Stimulated activated CD4-positive, alpha-beta T cell treated with anti-CD3 and anti-CD28 coated beads, Interleukin-4, amount 100 ng/mL, for 48 hours (primary cell): Measurements from ENCODE around the gene BZW1.

Experiments used
- DNase-seq, 2 donors: peaks; one replicate each; pipeline ENCODE4 v3.0.0-alpha.2; 2020; ENCODE audit warnings: low read depth in 2 of 2

BZW1 gene

DNA sequence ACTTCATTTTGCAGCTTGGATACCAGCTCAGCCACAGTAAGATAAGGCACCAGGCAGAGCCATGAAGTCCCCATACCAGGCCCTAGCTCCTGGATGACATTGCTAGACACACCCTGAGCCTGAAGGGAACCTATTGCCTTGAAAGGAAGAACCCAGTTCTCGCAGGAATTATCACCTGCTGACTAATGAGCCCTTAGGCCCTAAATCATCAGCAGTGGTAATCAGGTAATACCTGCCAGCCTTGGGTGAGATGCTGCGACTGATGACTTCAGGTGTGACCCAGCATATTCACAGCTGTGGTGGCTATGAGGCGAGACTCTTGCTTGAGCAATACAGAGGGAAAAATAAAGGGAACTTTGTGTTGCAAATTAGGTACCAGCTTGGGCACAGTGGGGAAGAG is 27.8 kb downstream of the BZW1 start:
- DNase-seq, result no peak

DNA sequence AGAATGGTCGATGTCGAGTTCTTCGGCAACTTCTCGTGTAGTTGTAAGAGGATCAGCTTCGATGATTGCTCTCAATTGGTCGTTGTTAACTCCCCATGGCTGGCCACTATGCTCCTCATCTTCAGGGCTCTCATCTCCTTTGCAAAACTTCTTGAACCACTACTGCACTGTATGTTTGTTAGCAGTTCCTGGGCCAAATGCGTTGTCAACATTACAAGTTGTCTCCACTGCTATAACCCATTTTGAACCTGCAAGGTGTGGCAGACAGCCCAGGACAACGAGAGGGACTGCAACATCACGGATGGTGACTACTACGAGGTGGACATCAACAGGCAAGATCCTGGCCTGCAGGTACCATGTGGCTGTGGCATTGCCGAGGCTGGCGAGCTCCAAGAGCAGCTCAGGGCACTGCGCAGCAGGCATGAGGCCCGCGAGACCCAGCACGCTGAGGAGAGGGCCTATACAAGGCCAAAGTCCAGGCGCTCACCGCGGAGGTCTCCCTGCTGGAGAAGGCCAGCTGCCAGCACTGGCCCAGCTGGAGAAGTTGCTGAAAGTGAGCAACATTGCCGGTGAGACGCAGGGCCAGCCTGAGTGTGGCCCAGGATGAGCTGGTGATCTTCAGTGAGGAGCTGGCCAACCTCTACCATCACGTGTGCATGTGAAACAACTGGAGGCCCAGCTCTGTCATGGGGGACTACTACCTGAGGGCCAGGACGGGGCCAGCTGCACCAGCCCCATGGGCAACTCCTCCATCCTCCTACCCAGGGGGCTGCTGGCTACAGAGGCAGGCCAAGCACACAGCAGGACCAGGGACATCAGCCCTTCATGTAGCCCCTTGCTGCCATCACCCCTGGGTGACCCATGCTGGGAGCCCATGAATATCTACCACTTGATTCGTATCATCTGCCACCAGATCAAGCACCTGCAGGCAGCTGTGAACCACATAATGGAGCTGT is 32.6 kb downstream of the BZW1 start:
- no peak for DNase-seq

DNA sequence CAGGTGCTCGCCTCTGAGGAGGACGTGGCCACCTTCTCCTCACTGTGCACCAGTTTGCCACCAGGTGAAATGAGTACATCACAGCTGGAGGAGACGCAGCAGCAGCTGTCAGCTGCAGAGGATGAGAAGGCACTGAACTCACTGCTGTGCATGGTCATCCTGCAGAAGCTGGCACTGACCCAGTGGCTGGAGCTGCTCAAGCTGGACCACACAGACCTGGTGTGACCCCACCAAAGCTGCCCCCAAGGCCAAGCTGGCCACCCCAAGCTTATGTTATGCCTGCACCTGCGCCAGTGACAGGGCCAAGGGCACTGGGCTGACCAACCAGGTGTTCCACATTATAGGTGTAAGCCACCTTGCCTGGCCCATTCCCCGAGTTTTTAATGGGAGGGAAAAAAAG is 33.5 kb downstream of the BZW1 start:
- no peak for DNase-seq

DNA sequence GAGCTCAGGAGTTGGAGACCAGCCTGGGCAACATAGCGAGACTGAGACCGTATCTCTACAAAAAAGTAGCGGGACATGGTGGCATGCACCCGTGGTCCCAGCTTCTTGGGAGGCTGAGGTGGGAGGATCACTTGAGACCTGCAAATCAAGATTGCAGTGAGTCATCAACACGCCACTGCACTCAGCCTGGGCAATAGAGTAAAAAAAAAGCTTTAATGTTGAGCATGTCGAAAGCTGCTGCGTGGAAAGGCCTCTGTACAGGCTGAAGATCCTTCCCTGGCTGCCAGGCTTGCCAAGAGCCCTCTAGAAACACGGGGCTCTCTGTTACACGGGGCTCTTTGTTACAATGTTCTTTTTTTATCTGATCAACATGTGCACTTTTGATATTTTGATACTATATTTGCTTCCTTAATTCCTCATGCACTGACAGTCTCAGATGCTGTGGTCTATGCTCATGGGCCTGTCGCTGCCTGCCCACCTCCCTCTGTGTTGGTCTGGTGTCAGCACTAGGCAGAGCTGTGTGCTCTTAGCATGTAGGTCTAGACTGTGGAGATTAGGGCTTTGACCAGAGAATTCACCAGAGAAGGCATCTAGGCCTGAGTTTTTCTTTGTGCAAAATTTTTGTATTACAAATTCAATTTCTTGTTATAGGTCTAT is 34.1 kb downstream of the BZW1 start:
- DNase-seq, result no peak

DNA sequence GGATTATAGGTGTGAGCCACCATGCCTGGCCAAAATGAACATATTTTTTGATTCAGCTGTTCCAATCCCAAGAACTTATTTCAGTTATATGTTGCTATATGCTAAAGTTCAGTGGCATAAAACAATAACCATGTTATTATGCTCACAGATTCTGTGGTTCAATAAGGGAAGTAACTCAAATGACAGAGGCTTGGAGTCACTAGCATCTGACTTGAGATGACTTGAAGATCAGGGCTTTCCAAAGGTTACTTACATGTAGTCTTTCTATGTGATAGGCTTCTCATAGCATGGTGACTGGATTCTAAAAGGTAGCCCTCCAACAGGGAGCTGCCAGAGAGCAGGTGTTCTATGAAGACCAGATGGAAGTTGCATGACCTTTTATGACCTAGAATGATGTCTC is 35.6 kb downstream of the BZW1 start:
- no peak for DNase-seq

DNA sequence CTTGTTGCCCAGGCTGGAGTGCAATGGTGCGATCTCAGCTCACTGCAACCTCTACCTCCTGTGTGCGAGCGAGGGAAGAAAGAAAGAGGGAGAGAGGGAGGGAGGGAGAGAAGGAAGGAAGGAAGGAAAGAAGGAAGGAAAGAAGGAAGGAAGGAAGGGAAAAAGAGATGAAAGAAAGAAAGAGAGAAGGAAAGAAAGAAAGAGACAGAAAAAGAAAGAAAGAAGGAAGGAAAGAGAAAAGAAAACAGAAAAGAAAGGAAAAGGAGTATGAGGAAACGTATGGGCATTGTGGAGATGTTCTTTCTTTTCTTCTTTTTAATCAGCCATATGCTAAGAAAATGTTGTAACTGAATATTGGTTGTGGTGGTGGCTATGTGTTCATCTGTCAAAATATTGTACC is 36.2 kb downstream of the BZW1 start:
- DNase-seq, result no peak

DNA sequence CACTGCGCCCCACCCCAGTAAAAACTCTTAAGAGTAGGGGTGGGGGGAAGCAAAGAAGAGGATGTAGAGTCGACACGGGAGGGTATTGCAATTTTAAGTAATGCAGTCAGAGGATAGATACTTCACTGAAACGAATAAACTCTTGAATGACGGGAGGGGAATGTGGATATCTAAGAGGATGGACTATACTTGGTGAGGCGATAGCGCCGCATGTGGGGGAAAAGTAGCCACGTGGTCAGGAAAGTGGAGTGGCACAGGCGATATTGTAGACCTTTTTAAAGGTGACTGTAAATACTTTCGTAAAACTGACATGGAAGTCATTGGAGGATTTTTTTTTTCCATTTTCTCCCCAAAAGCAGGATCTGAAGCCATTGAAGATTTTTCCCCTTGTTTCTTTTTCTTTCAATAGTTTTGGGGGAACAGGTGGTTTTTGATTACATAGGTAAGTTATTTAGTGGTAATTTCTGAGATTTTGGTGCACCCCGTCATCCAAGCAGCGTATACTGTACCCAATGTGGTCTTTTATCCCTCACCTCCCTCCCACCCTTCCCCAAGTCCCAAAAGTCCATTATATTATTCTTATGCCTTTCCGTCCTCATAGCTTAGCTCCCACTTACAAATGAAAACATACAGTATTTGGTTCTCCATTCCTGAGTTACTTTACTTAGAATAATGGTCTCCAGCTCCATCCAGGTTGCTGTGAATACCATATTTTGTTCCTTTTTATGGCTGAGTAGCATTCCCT is 39.0 kb downstream of the BZW1 start:
- no peak for DNase-seq

DNA sequence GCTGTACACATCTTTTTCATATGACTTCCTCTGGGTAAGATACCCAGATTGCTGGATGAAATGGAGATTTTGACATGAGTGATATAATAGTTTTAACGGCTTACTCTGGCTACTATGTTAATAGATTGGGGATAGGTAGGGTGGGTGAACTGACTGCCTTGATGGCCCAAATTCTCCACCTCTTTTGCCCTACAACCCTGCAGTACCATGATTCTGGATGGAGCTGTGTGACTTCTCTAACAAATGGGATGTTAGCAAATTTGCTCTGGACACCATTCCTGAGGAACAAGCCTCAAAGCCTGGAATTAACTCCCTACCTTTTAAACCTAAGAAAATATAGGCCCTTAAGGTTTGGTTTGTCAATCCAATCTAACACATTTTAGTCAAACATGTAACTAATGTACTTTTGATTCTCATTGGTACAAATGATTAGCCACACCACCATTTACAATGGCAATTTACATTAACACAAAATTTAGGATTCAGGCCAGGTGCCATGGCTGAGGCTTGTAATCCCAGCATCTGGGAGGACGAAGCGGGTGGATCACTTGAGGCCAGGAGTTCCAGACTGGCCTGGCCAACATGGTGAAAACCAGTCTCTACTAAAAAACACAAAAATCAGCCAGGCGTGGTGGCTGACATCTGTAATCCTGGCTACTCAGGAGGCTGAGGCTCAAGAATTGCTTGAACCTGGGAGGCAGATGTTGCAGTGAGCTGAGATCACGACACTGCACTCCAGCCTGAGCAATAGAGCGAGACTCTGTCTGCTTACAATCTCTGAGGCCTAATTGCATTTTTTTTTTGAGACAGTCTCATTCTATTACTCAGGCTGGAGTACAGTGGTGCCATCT is 39.9 kb downstream of the BZW1 start:
- DNase-seq, result no peak

DNA sequence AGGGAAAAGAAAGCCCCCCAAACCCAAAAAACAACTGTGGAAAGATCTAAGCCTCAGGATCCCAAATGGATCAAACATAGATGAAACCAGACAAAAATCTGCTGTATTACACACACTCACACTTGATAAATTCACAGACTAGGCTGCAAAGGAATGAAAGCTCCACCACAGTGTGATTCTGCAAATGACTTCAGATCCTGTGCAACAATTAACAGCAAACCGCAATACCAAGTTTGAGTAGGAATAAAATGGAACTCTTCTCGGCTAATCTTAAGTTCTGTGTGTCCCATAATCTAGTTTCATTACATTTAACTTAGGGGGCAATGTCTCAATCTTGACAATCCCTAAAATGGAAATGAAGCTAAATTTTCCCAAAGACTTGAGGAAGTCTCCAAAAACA is 40.9 kb downstream of the BZW1 start:
- no peak for DNase-seq

DNA sequence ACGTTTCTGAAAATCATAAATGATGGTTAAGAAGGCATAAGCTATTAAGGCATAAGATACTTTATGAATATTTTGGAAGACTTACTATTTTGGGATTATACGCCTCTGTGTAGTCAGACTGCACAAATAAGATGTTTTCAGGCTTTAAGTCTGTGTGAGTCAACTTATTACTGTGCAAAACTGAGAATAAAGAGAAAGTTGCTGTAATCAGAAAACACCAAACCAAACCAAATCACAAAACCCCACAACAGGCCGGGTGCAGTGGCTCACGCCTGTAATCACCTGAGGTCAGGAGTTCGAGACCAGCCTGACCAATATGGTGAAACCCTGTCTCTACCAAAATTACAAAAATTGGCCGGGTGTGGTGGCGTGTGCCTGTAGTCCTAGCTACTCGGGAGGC is 45.1 kb downstream of the BZW1 start:
- DNase-seq, result no peak

DNA sequence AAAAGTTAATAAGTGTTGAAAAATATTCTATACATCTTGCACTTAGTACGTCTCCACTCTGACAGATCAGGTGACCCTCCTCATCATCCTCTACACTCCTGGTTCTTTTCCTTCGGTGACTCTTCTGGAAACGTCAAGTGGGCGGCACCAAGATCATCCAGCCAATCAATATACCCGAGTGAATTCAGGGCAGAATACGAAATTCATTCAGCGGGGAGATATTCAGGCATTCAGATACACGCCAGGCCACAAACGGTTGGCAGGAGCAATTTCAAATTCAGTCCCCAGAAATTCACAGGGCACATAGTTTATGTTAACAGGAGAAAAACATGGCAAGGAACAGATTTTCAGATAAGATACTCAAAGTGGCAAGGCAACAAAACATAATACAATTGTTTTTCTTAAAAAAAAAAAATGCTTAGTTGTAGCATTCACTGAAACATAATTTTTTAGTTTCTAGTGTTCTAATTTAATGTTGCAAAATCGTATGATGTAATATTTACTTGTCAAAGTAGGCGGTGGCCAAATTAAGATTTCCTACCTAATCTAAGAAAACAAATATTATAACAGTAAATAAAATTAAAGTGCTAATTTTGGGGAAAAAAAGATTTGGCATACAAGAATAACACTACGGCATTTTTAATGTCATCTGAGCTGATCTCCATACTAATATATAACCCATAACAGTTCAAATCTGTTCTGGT is 48.5 kb downstream of the BZW1 start:
- DNase-seq, result no peak

DNA sequence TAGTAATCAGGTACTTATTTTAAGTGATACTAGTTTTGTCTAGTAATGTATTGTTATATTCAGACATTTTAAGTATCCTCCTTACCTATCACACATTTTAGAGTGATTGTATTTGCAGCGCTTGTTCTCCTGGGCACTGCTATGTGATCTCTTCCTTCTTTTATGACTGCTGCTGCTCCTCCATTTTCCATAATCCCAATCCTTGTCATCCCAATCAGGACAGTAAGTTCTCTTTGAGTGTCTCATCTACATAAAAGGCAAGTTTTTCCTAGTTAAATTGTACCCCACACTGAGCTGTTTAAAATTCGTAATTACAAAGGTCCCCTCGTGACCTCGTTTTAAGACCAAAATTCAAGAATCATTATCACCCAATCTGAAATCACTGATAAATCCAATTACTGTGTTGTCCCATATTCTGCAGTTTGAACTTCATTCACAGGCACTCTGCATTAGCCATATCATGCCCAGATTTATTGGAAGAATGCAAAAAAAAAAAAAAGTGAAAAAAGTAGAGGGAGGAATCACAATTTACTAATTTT is 50.0 kb downstream of the BZW1 start:
- no peak for DNase-seq

DNA sequence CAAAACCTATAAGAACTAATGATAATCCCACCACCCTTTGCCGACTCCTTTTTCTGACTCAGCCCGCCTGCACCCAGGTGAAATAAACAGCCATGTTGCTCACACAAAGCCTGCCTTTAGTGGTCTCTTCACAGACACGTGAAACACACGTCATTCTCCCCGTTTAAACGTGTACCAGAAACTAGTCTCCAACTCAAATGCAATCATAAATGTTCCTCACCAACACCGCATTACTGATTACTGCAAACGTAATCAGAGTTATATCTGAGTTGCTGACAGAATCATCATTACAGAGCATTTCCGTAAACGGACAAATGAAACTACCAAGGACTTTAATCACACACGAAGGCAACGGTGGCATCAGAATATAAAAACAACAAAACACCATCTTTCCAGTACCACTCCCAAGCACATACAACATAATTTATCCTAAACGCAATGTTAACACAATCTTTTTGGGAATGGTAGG is 50.9 kb downstream of the BZW1 start:
- DNase-seq, result peak; percentile 40 to 63

DNA sequence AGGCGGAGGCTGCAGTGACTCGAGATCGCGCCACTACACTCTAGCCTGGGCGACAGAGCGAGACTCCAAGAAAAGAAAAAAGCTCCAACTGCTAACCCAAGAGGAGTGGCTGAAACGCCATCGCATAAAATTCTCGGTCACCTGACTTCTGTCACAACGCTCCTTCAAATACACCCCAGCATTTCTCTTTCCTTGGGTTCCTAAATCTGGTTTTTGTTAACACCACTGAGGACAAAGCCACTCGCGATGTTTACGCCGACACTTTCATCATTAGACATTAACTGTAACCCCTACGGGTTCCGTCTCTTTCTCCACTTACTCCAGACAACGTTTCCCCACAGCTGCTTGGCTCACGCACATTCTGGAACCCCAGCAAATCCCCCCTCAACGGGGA is 52.1 kb downstream of the BZW1 start:
- DNase-seq, result no peak

DNA sequence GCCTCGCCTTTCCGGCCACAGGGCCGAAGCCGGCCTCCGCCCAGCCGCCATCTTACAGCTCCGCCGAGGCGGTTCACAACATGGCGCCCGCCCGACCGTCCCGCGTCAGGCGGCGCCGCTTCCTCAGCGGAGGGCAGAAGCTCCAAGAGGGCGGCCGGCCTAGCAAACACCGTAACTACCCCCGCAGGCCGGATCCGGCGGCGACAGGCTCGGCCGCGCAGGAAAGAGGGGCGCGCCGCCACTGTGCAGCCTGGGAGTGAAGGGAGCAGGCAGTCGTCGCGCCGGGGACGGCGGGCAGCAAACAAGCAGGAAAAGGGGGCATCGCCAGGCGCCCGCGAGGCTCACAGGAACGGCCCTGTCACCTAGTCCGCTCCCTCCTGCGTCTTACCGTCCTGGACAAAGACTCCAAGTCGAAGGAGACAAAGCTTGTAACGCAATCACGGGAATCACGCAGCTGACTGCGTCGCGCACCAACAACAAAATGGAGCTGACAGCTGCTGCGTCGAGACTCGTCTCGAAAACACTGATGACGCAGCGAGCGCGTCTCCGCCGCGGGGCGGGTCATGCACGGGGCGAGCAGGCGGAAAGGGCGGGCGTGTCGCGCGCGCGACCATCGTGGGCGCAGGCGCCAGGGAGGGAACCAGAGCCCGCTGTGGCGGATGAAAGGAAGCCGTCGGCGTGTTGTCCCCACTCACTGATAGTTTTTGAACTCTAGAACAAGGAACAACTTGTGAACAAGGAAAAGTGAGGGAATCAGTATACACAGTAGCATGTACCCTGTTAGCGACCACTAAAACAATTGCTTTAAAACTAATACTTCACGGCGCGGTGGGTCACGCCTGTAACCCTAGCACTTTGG is 52.7 kb downstream of the BZW1 start, which contains the start of gene CLK1:
Gene CLK1, minus strand, starts transcription at position 483 of the 859 bp plus-strand sequence. CDS start 2,796 bp downstream, outside the sequence.
- DNase-seq, result peak; percentile 95 to 97

DNA sequence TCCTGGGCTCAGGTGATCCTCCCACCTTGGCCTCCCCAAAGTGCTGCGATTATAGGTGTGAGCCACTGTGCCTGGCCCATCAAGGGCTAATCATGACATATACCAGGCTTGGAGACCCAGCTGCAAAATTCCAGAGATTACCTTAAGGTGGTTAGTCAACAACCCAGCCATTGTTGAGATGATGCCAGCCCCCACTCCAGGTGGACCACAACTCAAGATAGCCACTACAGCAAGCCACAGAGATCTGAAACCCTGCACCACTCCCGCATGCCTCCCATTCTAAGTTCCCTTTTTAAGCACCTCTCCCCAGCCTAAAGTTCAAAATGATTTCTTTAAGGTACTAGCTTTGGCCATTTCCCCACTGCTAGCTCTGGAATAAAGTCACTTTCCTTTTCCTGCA is 57.3 kb downstream of the BZW1 start:
- DNase-seq, result no peak

DNA sequence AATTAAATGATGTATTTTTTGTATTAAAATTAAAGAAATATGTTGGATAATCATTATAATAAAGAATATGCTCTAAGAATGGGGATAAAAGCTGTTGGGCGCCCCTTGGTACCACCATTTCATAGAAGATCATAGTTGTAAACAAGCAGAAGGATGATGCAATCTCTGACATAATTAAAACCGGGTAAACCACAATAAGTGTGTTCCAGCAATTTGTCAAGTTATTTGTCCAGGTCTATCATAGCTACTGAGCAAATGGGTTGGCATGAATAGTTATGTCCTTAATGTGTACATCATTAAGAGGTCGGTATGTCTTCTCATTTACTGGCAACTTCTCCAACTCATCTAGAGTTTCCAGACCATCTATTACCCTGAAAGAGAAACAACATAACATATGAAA is 59.4 kb downstream of the BZW1 start:
- DNase-seq, result no peak

DNA sequence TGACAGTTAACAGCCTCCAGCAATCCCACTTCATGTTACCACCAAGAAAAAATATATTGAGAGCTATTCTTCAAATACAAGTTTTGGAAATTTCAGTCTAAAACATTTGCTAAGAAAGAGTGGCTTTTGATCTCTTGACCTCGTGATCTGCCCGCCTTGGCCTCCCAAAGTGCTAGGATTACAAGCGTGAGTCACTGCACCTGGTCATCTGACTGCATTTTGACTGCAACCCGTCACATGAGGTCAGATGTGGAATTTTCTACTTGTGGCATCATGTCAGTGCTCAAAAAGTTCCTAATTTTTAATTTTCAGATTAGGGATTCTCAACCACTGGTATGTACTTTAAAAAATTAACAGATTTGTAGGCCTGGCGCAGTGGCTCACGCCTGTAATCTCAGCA is 61.9 kb downstream of the BZW1 start:
- no peak for DNase-seq
